Left forelimb (tissue), 1 donor: ENCODE measurements around the gene RPS16.
A peak's percentile ranks its signal among the peaks of the same experiment; 100 is the strongest.
"Not testable (repeated sequence)": the region's sequence is repeated elsewhere in the genome, so short reads cannot be mapped to it uniquely, and the experiment has no call there.

Experiments used
- DNase-seq: peaks from one replicate; pipeline ENCODE4 v3.0.0-alpha.2; 2018; ENCODE audit warnings: low spot score

RPS16 gene

DNA sequence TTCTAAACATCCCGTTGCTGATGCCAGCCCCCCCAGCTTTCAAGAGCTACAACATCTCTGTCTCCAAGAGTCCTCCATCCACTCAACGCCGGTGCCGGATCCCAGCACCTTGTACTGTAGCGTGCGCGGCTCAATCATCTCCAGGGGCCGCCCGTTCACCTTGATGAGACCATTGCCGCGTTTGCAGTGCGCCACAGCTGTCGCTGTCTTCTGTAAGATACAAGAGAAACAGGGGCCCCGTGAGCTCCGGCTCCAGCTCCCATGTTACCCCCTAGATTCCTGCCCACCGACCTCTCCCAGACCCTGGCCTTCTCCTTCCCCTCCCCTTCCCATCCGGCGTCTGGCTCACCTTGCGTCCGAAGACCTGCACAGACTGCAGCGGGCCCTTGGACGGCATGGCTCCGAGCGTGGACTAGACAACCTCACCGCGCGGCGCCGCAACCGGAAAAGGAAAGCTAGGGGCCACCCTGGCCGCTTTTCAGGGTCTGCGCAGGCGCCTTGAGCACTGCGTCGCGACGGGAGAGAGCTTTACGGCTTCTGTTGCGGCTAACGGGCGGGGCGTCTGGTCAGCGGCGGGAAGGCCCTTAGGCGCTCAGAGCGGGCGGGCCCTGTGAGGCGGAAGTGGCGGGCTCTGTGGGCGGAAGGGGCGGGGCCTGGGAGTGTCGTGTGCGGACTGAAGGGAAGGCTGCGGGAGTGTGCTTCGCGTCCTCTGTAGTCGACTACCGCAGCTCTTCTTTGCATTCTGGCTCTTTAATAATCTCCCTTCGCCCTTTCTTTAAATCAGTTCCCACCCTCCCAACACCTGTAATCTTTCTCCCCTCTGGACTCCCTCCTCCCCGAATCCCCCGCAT, at the start of gene RPS16:
Gene RPS16 (minus strand): TSS at position 451 of the 851 bp plus-strand sequence. CDS start 54 bp downstream, at position 397.
- peak; percentile 98 for DNase-seq

DNA sequence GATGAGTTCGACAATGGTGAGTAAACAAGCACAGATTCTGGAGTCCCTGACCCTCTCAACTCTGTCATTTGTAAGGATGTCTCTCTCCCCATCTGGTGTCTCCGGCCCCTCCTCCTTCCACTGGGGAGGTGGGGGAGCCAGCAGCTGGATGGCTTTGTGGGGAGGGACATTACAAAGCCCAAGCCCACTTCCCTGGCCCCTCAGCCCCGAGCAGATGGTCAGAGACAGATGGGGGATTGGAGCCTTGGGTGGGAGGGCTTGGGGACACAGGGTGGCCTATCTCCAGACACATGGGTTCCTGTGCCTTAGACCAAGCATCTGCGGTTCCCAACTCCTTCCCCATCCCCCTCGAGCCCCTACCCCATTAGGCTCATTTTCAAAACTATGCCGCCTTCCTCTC, 47.4 kb upstream of the RPS16 start:
- DNase-seq = no peak

DNA sequence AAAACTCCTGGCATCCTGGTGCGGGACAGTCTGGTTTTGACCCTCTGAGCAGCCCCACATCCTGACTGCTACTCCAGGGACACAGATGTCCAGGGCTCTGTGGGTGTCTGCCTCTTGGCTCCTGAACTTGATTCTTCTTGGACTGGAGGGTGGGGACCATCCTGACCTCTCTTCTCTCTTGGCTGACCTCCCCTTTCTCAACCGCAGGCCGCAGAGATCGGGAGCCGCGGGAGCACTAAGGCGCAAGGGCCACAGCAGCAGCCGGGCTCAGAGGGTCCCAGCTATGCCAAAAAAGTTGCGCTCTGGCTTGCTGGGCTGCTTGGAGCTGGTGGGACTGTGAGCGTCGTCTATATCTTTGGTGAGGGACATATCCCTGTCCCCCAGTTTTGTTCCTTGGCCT, 45.9 kb upstream of the RPS16 start:
- DNase-seq = no peak

DNA sequence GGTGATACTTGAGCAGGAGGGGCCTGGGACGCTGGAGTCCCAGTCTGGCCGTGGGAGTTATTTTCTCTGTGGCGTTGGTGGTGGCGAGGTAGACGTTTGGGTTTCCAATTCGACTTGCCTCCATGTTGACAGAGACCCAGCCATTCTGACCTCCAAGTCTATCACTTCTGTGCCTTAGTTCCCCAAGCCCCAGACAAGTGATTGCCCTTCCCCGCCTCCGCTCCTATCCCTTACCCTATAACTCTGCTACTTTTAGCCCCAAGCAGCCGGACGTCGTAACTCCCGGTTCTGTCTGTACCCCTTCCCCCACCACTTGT, 45.4 kb upstream of the RPS16 start:
- no peak for DNase-seq

DNA sequence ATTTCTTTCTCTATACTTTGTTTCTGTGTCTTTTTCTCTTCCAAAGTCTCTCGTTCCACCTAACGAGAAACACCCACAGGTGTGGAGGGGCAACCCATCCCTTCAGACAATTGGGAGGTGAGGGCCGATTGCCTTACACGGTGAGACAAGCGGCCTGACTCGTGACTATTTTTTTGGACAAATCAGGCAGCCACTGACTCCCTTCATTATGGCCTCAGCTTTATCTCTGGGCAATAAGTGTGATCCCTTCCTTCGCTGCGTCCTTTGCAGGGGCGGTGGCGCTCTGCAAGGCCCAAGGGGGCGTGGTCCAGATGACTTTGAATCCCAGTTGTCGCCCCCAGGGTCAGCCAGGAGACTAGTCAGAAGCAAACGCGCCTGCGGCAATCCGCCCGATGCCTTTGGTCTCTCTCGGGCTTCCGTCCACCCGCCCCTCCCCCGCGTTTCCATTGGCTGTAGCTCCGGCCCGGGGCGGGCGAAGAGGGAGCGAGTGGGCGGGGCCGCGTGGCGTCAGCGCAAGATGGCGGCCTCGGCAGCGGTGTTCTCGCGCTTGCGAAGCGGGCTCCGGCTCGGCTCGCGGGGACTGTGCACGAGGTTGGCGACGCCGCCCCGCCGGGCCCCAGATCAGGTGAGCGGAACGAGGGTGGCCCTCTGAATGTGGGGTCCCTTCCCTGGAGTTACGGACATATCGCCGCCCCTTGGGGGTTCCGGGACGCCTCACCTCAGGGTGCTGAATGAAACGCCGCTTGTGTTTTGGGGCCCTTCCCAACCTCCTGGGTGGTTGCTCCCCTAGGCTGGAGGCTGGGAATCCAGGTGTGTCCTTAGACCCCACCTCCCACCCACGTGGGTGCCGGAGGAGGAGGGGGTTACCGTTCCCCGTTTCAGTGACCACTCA, 44.8 kb upstream of the RPS16 start, which contains the start of gene TIMM50:
Gene TIMM50 (plus strand): TSS at position 502 of the 892 bp plus-strand sequence. CDS start 16 bp downstream, at position 518.
- peak; percentile 98 for DNase-seq

DNA sequence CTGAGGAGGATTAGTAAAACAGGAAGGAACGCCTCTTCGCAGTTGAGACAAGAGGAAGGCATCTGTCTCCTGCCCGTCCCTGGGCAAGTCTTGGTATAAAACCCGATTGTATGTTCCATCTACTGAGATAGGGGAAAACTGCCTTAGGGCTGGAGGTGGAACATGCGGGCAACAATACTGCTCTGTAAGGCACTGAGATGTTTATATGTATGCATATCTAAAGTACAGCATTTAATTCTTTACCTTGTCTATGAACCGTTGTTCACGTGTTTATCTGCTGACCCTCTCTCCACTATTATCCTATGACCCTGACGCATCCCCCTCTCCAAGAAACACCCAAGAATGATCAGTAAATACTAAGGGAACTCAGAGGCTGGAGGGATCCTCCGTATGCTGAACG, 44.2 kb upstream of the RPS16 start:
- DNase-seq = no peak

DNA sequence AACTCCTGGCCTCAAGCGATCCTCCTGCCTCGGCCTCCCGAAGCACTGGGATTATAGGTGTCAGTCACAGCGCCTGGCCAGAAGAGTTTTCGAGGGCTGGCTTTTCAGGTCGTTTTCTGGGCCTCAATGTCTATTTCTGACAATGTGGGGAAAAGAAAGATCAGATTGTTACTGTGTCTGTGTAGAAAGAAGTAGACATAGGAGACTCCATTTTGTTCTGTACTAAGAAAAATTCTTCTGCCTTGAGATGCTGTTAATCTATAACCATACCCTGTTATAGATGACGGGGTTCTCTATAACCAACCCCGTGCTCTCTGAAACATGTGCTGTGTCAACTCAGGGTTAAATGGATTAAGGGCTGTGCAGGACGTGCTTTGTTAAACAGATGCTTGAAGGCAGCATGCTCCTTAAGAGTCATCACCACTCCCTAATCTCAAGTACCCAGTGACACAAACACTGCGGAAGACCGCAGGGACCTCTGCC, 43.6 kb upstream of the RPS16 start:
- not testable (repeated sequence) for DNase-seq

DNA sequence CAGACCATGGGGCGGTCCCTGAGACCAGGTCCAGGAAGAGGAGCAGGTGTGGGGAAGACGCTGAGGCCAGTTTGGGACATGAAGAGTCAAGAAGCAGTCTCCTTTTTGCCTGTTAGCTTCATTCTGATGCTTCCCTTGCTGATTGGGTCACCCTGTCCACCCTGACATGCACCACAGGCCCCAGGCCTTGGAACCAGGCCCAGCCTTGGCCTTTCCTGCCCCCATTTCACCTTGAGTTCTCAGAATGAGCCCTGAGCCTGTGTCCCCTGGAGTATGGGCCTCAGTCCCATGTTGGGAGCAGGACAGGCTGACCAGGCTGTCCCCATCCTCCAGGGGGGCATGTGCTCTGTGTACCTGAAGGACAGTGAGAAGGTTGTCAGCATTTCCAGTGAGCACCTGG, 40.0 kb upstream of the RPS16 start:
- no peak for DNase-seq

DNA sequence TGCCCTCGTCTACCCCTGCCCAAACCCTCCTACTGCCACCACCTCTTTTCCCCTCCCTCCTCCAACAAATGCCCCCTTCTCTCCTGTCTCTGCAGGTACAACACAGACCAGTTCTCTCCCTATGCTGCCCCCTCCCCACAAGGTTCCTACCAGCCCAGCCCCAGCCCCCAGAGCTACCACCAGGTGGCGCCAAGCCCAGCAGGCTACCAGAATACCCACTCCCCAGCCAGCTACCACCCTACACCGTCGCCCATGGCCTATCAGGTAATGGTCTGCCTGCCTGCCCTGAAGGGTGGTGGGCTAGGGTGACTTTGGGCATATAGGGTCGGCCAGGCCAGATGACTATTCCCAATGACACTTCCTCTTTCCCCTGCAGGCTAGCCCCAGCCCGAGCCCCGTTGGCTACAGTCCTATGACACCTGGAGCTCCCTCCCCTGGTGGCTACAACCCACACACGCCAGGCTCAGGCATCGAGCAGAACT, 38.4 kb upstream of the RPS16 start:
- DNase-seq = no peak

DNA sequence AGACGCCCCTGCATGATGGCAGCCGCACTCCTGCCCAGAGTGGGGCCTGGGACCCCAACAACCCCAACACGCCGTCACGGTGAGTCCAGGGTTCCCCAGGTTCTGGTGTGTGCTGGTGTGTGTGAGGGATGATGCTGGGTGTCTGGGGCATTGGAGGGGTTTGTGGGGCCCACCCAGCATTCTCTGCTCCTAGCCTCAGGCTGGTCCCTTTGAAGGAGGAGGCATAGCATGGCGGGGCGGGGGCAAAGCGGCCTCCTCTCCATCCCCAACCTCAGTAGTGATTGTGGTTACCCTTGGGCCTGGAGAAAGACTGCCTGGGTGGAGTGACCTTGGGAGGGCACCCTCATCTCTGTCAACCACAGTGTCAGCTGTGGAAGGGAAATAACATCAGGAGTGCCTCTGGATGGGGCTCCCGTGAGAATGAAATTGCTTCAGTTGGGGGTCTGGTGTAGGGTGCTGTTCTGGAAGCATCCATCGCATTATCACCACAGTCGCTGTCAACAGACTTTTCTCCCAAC, 37.8 kb upstream of the RPS16 start:
- no peak for DNase-seq

DNA sequence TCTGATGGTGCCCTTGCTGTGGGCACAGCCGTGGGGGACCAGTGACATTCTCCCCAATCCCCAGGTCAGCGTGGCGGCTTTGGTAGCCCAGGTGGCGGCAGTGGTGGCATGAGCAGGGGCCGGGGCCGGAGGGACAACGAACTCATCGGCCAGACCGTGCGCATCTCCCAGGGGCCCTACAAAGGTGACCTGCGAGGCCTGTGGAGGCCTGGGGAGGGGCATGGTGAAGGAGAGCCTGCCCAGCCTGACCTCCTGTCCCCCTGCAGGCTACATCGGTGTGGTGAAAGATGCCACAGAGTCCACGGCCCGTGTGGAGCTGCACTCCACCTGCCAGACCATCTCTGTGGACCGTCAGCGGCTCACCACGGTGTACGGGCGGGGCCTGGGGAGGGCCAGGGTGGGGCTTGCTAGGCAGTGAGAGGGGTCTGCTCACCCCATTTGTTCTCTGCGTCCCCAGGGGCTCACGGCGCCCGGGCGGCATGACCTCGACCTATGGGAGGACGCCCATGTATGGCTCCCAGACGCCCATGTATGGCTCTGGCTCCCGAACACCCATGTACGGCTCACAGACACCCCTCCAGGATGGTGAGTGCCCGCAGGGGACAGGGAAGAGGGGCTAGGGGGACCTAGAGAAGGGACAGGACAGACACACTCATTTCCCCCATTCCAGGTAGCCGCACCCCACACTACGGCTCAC, 37.1 kb upstream of the RPS16 start:
- DNase-seq = no peak

DNA sequence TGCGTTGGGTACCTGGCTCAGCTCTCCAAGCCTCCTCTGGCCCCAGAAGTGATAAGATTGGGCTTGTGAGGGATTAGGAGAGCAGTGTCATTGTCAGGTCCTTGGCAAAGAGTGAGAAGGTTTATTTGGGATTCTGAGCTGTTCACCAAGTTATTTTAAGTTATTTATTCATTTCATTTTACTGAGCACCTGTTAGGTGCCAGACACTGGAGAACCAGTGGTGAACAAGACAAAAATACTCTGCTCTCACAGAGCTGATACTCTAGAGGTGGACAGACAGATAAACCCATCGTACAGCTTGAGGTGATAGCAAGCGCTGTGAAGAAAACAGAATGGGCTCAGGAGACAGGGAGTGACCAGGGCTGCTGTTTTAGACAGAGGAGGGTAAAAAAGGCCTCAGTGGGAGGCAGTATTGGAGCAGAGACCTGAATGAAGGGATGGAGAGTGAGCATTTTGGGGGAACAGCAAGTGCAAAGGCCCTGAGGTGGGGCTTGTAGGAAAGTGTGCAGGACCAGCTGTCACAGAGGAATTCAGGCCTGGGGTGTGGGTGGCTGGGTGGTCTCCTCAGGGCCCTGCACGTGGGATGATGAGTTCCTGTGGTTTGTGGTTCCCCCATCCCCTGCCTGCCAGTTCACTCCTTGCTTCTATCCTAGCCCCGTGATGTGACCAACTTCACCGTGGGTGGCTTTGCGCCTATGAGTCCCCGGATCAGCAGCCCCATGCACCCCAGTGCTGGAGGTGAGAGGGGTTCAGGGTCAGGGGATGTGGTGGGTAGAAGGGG, 36.2 kb upstream of the RPS16 start:
- DNase-seq = no peak

DNA sequence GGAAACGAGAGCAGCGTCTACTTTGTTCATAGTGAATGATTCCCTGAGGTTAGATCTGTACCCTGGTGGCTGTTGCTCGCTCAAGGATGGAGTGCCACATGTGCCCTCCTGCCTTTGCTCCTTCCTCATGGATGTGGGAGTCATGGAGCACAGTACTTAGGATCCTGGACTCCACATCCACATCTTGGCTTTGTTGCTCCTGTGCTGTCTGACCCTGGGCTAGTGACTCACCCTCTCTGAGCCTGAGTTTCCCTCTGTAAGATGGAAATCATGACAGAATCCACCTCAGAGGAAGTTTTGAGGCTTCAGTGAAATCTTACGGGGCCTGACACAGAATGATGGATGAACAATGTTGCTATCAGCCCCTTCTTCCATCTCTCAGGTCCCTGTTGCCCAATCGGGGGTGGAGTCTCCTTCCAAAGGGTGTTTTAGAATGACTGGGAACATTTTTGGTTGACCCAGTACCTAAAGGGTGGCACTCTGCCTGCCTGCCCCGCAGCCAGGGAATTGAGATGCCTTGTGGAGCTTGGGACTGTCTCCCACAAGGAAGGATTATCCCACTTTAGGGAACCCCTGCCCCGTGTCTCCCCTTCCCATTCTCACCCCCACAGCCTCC, 35.1 kb upstream of the RPS16 start:
- no peak for DNase-seq

DNA sequence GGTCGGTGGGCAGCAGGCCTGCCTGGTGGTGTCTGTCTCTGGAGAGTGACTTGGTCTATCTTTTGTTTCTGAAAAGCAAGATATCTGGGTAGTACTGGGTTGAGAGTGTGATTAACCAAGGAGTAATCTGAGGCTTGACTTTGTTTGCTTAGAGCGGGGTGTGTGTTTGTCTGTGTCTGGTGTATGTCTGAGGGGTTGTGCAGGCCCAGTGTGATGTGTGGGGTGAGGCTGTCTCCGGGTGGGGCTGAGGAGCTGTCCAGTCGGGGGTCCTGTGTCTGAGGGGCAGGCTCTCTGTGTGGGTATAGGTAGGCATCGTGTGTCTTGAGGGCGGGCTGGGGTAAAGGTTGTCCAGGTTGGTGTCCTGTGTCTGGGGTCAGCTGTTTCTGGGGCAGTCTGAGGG, 33.8 kb upstream of the RPS16 start:
- DNase-seq = no peak

DNA sequence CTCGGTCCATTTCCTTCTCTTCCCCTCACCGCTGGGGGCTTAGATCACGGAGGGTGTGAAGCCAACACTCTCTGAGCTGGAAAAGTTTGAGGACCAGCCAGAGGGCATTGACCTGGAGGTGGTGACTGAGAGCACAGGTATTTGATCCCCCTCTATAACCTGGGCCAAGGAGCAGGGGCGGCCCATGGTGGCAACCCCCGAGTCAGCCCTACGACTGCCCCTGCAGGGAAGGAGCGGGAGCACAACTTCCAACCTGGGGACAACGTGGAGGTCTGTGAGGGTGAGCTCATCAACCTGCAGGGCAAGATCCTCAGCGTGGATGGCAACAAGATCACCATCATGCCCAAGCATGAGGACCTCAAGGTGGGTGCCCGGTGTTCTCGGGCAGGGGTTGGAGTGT, 33.3 kb upstream of the RPS16 start:
- no peak for DNase-seq

DNA sequence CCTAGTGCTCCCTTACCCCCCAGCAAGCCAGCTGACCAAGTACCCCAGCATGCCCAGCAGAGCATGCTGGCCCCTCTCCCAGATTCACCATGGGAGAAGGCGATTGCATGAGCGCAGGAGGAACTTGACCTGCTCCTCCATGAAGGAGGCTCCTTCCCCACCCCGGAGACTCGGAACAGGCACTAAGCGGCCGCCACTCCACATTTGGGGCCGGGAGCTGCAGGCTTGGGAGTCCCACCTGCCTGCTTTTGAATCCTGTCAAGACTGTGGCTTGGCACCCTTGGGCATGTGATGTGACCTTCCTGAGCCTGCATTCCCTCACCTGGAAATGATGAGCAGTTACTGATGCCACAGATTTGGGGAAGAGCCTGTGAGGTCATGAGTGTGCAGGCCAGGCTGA, 32.2 kb upstream of the RPS16 start:
- DNase-seq = no peak

DNA sequence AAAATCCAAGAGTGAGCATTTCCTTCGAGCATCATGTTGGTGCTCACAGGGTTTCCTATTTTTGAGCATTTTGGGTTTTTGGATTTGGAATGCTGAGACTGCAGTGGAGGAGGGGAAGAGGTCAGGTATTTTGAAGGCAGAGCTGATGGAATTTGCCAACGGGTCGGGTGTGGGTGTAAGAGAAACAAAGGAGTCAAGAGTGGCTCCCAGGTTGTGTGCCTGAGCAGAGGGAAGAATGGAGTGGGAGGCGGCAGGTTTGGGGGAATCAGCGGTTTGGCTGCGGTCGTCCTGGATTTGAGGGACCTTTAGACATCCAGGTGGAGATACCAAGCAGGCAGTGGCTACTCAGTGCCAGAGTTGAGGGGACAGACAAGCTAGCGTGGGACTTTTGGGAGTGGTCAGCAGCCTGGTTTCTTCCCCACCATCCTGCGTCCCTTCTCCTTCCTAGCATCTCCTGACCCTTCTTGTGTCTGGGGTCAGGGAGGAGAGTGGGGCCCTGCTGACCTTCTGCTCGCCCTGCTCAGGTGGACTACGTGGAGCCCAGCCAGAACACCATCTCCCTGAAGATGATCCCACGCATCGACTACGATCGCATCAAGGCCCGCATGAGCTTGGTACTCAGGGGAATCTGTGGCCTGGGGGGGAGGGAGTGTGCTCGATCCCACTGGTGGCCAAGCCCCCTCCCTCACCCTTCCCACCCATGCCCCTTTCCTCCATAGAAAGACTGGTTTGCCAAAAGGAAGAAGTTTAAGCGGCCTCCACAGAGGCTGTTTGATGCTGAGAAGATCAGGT, 30.4 kb upstream of the RPS16 start:
- DNase-seq = no peak

DNA sequence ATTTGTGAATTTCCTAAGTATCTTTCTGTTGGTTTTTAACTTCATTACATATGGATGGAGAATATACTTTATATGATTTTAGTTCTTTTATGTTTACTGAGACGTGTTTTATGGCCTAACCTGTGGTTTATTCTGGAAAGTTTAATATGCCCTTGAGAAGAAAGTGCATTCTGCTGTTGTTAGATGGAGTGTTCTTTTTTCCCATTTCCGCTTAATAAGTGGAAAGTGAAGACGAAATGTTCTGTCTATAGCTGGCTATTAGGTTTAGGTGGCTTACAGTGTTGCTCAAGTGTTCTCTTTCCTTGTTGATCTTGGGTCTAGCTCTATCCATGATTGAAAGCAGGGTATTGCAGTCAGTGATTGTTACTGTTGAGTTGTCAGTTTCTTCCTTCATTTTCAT, 27.7 kb upstream of the RPS16 start:
- DNase-seq = no peak

DNA sequence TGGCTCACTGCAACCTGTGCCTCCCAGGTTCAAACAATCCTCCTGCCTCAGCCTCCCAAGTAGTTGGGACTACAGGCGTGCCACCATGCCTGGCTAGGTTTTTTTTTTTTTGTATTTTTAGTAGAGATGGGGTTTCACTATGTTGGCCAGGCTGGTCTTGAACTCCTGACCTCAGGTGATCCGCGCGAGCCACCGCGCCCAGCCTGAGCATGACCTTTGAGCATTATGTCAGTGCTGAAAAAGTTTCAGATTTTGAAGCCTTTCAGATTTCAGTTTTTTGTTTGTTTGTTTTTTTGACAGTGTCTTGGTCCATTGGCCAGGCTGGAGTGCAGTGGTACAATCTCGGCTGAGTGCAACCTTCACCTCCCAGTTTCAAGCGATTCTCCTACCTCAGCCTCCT, 15.5 kb upstream of the RPS16 start:
- not testable (repeated sequence) for DNase-seq
